H1 (cell line): ENCODE measurements around the gene DNM2. TPM values are rescaled to one million over a fixed set of nuclear protein-coding genes. Genes with fewer than 3 reads are reported as not detected.

Experiments used
- CTCF ChIA-PET: fragments of 300-600 bp; sonication (Branson Sonifier 250); formaldehyde crosslinking; loops from one replicate; lab custom pipeline; 2021; ENCODE audit not compliant: partially characterized antibody; lab: Charles Lee
- POLR2A ChIA-PET: fragments of 300-600 bp; sonication (Branson Sonifier 250); formaldehyde crosslinking; loops from one replicate; lab custom pipeline; 2021; ENCODE audit warnings: inconsistent platforms; ENCODE audit not compliant: partially characterized antibody; lab: Charles Lee
- DNase-seq, 2 experiments: peaks; one replicate each; pipeline versions ENCODE4 v3.0.0 to v3.0.0-alpha.2; 2010 to 2022; ENCODE audit warnings: low spot score in 2 of 2, low read depth in 1 of 2, mixed read lengths in 1 of 2
- FAIRE-seq: peaks from 2 replicates; lab custom pipeline; 2011; peaks lifted over from hg19 to GRCh38; lab: Jason Lieb, UNC
- H2AFZ ChIP-seq: 2 replicates; pipeline ENCODE4 v1.8.1; 2012; ENCODE audit warnings: low read length, inconsistent platforms
- H2AK5ac ChIP-seq: 2 replicates; pipeline ENCODE4 v1.6.1; 2013; ENCODE audit warnings: low read depth, low read length
- H2BK120ac ChIP-seq: replicated peaks from 2 replicates; pipeline ENCODE3; 2013; ENCODE audit warnings: low read depth, low read length, inconsistent platforms
- H2BK12ac ChIP-seq: 2 replicates; pipeline ENCODE4 v1.6.1; 2013; ENCODE audit warnings: low read depth, low read length
- H2BK15ac ChIP-seq: 2 replicates; pipeline ENCODE4 v1.6.1; 2013; ENCODE audit warnings: low read length
- H2BK20ac ChIP-seq: 2 replicates; pipeline ENCODE4 v1.6.1; 2013; ENCODE audit warnings: low read length
- H2BK5ac ChIP-seq: 2 replicates; pipeline ENCODE4 v1.6.1; 2013; ENCODE audit warnings: low read depth, low read length
- H3K14ac ChIP-seq: 2 replicates; pipeline ENCODE4 v1.6.1; 2013; ENCODE audit warnings: inconsistent platforms; ENCODE audit not compliant: insufficient read length
- H3K18ac ChIP-seq: 2 replicates; pipeline ENCODE4 v1.6.1; 2013; ENCODE audit warnings: low read length; ENCODE audit errors: extremely low read depth
- H3K23ac ChIP-seq: 2 replicates; pipeline ENCODE4 v1.6.1; 2013; ENCODE audit warnings: inconsistent platforms; ENCODE audit not compliant: insufficient read length
- H3K23me2 ChIP-seq: 2 replicates; pipeline ENCODE4 v1.6.1; 2013; ENCODE audit warnings: low read depth, low read length
- H3K27ac ChIP-seq: 2 replicates; pipeline ENCODE4 v1.6.1; 2011; ENCODE audit warnings: low read depth, low read length, inconsistent platforms
- H3K27me3 ChIP-seq, 4 experiments: replicated peaks in 1 of 4; 1 replicate in 1 of 4; 2 replicates in 3 of 4; pipeline versions ENCODE4 v1.6.1 to v1.8.1; 2011 to 2013; ENCODE audit warnings: low read length in 3 of 4, mild to moderate bottlenecking in 3 of 4, inconsistent platforms in 2 of 4, mixed read lengths in 2 of 4, moderate library complexity in 1 of 4; ENCODE audit not compliant: control insufficient read depth in 3 of 4, insufficient read depth in 3 of 4; ENCODE audit errors: extremely low read depth in 1 of 4
- H3K36me3 ChIP-seq, 4 experiments: 2 replicates each; pipeline versions ENCODE4 v1.6.1 to v1.8.1; 2011 to 2013; ENCODE audit warnings: mild to moderate bottlenecking in 4 of 4, low read length in 3 of 4, moderate library complexity in 2 of 4, control low read depth in 1 of 4, inconsistent platforms in 1 of 4; ENCODE audit not compliant: insufficient read depth in 4 of 4, control insufficient read depth in 2 of 4
- H3K4ac ChIP-seq: replicated peaks from 2 replicates; pipeline ENCODE3; 2013; ENCODE audit warnings: low read length, low read depth, mixed read lengths, inconsistent platforms; ENCODE audit not compliant: insufficient read length
- H3K4me1 ChIP-seq, 4 experiments: replicated peaks in 1 of 4; 1 replicate in 1 of 4; 2 replicates in 3 of 4; pipeline versions ENCODE4 v1.6.1 to v1.8.1; 2011 to 2013; ENCODE audit warnings: low read length in 3 of 4, inconsistent platforms in 2 of 4, mixed read lengths in 1 of 4; ENCODE audit not compliant: insufficient read depth in 4 of 4, control insufficient read depth in 3 of 4
- H3K4me2 ChIP-seq, 2 experiments: 2 replicates each; pipeline versions ENCODE4 v1.6.1 to v1.8.1; 2011 to 2013; ENCODE audit warnings: low read depth in 2 of 2, low read length in 2 of 2, control low read depth in 1 of 2, inconsistent platforms in 1 of 2, mild to moderate bottlenecking in 1 of 2; ENCODE audit not compliant: insufficient read depth in 1 of 2
- H3K4me3 ChIP-seq, 4 experiments: fragments of 200-600, 300-600 bp in 1 of 4; sonication (generic), shearing (Covaris generic), sonication (Bioruptor Twin) in 1 of 4; 2 replicates each; pipeline versions ENCODE4 v1.5.1 to v1.8.1; 2011 to 2016; ENCODE audit warnings: low read length in 4 of 4, low read depth in 3 of 4, control low read depth in 2 of 4, inconsistent platforms in 2 of 4, mild to moderate bottlenecking in 2 of 4, mixed read lengths in 1 of 4, moderate library complexity in 1 of 4; ENCODE audit not compliant: insufficient read depth in 2 of 4; ENCODE audit errors: extremely low read depth in 1 of 4
- H3K56ac ChIP-seq: replicated peaks from 2 replicates; pipeline ENCODE3; 2013; ENCODE audit warnings: low read depth, mild to moderate bottlenecking, mixed read lengths, low read length, inconsistent platforms; ENCODE audit not compliant: insufficient read length
- H3K79me1 ChIP-seq: 2 replicates; pipeline ENCODE4 v1.6.1; 2013; ENCODE audit warnings: low read depth, low read length, control low read depth
- H3K79me2 ChIP-seq, 2 experiments: 2 replicates each; pipeline versions ENCODE4 v1.6.1 to v1.8.1; 2012 to 2013; ENCODE audit warnings: low read length in 2 of 2, mild to moderate bottlenecking in 2 of 2, inconsistent platforms in 1 of 2; ENCODE audit not compliant: insufficient read depth in 2 of 2, control insufficient read depth in 1 of 2
- H3K9ac ChIP-seq, 4 experiments: replicated peaks in 1 of 4; 1 replicate in 1 of 4; 2 replicates in 3 of 4; pipeline versions ENCODE4 v1.6.1 to v1.8.1; 2011 to 2013; ENCODE audit warnings: low read depth in 3 of 4, low read length in 3 of 4, control low read depth in 2 of 4, mild to moderate bottlenecking in 2 of 4, moderate library complexity in 2 of 4, inconsistent platforms in 1 of 4; ENCODE audit errors: extremely low read depth in 1 of 4
- H3K9me3 ChIP-seq, 2 experiments: 2 replicates each; pipeline versions ENCODE4 v1.6.1 to v1.8.1; 2012 to 2013; ENCODE audit warnings: mild to moderate bottlenecking in 2 of 2, moderate library complexity in 2 of 2, control low read depth in 1 of 2, inconsistent platforms in 1 of 2, low read depth in 1 of 2, low read length in 1 of 2, mixed read lengths in 1 of 2; ENCODE audit not compliant: insufficient read depth in 2 of 2
- H4K20me1 ChIP-seq, 2 experiments: replicated peaks in 1 of 2; 2 replicates each; pipeline versions ENCODE3 to v1.8.1; 2011 to 2013; ENCODE audit warnings: inconsistent platforms in 2 of 2, low read length in 2 of 2, mild to moderate bottlenecking in 1 of 2; ENCODE audit not compliant: insufficient read depth in 2 of 2, control insufficient read depth in 1 of 2
- H4K5ac ChIP-seq: 2 replicates; pipeline ENCODE4 v1.6.1; 2013; ENCODE audit warnings: low read length, low read depth, mixed read lengths, inconsistent platforms; ENCODE audit not compliant: insufficient read length
- H4K8ac ChIP-seq: 2 replicates; pipeline ENCODE4 v1.8.0; 2013; ENCODE audit warnings: mild to moderate bottlenecking, moderate library complexity, low read length, inconsistent platforms; ENCODE audit not compliant: insufficient read depth; ENCODE audit errors: extremely low read depth
- H4K91ac ChIP-seq: replicated peaks from 2 replicates; pipeline ENCODE3; 2013; ENCODE audit warnings: low read length, mixed read lengths, inconsistent platforms; ENCODE audit not compliant: insufficient read length
- ATF3 ChIP-seq: IDR thresholded peaks from 2 replicates; pipeline ENCODE4 v1.6.1; 2011; ENCODE audit warnings: low read depth, mild to moderate bottlenecking, low read length; ENCODE audit not compliant: insufficient read depth
- BACH1 ChIP-seq: IDR thresholded peaks from 2 replicates; pipeline ENCODE4 v1.6.1; 2012; ENCODE audit warnings: low read length, improper control_type of control experiment
- CHD2 ChIP-seq: IDR thresholded peaks from 2 replicates; pipeline ENCODE4 v1.6.1; 2012; ENCODE audit warnings: low read length, improper control_type of control experiment
- E2F6 ChIP-seq: IDR thresholded peaks from 2 replicates; pipeline ENCODE4 v1.6.1; 2012; ENCODE audit warnings: inconsistent platforms
- EZH2 ChIP-seq: fragments of 200-600 bp; sonication (generic); IDR thresholded peaks from 2 replicates; pipeline ENCODE4 v1.7.1; 2012; ENCODE audit warnings: low read depth, mild to moderate bottlenecking, moderate library complexity, low read length, inconsistent platforms; ENCODE audit not compliant: severe bottlenecking
- MAX ChIP-seq: IDR thresholded peaks from 2 replicates; pipeline ENCODE4 v1.6.1; 2012; ENCODE audit warnings: inconsistent platforms
- NANOG ChIP-seq: IDR thresholded peaks from 2 replicates; pipeline ENCODE4 v1.6.1; 2011; ENCODE audit warnings: low read length, low read depth, mild to moderate bottlenecking, inconsistent platforms; ENCODE audit not compliant: insufficient read depth, poor library complexity, severe bottlenecking
- POU5F1 ChIP-seq: IDR thresholded peaks from 2 replicates; pipeline ENCODE4 v1.6.1; 2011; ENCODE audit warnings: low read depth, mild to moderate bottlenecking, low read length, moderate library complexity
- RFX5 ChIP-seq: IDR thresholded peaks from 2 replicates; pipeline ENCODE4 v1.6.1; 2011; ENCODE audit warnings: low read depth, low read length, improper control_type of control experiment, borderline replicate concordance
- SAP30 ChIP-seq: fragments of 300-600 bp; sonication (generic); IDR thresholded peaks from 2 replicates; pipeline ENCODE4 v1.7.1; 2012; ENCODE audit warnings: low read length, moderate library complexity, mild to moderate bottlenecking, inconsistent platforms; ENCODE audit not compliant: insufficient read depth, insufficient replicate concordance
- SIN3A ChIP-seq, 2 experiments: IDR thresholded peaks in 1 of 2; conservative IDR thresholded peaks in 1 of 2; 2 replicates each; pipeline ENCODE4 v1.6.1; 2011 to 2012; ENCODE audit warnings: low read length in 2 of 2, improper control_type of control experiment in 1 of 2, low read depth in 1 of 2, mild to moderate bottlenecking in 1 of 2
- TCF12 ChIP-seq: IDR thresholded peaks from 2 replicates; pipeline ENCODE4 v1.6.1; 2011; ENCODE audit warnings: low read depth, mild to moderate bottlenecking, low read length
- WGBS, 2 experiments: shearing (Covaris generic) in 1 of 2; methylation state at CpG; one replicate each; pipeline versions ENCODE4 v1.1.6 to v1.1.7; 2013 to 2015; ENCODE audit warnings: low lambda C conversion rate in 2 of 2, mixed read lengths in 2 of 2, inconsistent platforms in 1 of 2, low coverage in 1 of 2, missing lambda C conversion rate in 1 of 2; ENCODE audit not compliant: insufficient replicate concordance in 2 of 2, insufficient coverage in 1 of 2, insufficient read length in 1 of 2; ENCODE audit errors: extremely low coverage in 1 of 2, missing lambda C conversion rate in 1 of 2; 5-methylcytosine and 5-hydroxymethylcytosine counted together
- polyA plus RNA-seq, 7 experiments: library from polyadenylated mRNA; depleted of rRNA in 3 of 7; stranded (reverse) in 5 of 7; unstranded in 2 of 7; fragments of >200 nt in 5 of 7; fragments of 200-250 nt in 2 of 7; gene quantifications; 1 replicate in 5 of 7; 2 replicates in 1 of 7; 4 replicates in 1 of 7; pipeline versions ENCODE4 v1.2.1 to v1.2.3, GENCODE V29; 2011 to 2013; ENCODE audit warnings: missing spikeins in 2 of 7, mixed read lengths in 2 of 7
- total RNA-seq: library from RNA; stranded (reverse); fragmentation: NEBNext Ultra II Directional; extraction: Animal tissue kit (Norgen Biotek cat#: 25700); gene quantifications from 2 replicates; pipeline ENCODE4 v1.2.1, GENCODE V29; 2021

The DNM2 gene
- total and polyA plus RNA-seq, 2 of the 8 experiments (the other 6 are each of a cell fraction or from before 2014, with no cell fraction given) = 61.9 to 120 TPM

GRCh38 chr19:10670182-10670581 is 47.7 kb upstream of the DNM2 start:
- no peak overlapping the region for H2BK5ac ChIP-seq
- H3K4me2 ChIP-seq = no peak overlapping the region
- no peak overlapping the region for H2BK120ac ChIP-seq
- no peak overlapping the region for H2AFZ ChIP-seq
- 96% methylated on average over 1 of the region's 1 CpG; no CpG with 5 or more reads in 1 of the 2 experiments for WGBS, 2 experiments
- FAIRE-seq (no peak), DNase-seq (no peak)
- H3K4ac ChIP-seq = no peak overlapping the region
- H3K14ac ChIP-seq = no peak overlapping the region
- no peak overlapping the region for H2BK12ac ChIP-seq
- no peak overlapping the region for H4K91ac ChIP-seq
- peaks cover 15% of the 10 kb centered on the region for H3K79me1 ChIP-seq
- no peaks in the 10 kb centered on the region for H3K23me2 ChIP-seq
- no peak overlapping the region for H2BK20ac ChIP-seq
- H3K27ac ChIP-seq = no peak overlapping the region
- no peaks in the 10 kb centered on the region for H3K27me3 ChIP-seq
- H3K79me2 ChIP-seq = peaks cover 65 to 100% of the 10 kb centered on the region in 2 experiments
- H2AK5ac ChIP-seq = no peak overlapping the region
- H3K4me3 ChIP-seq = no peak overlapping the region
- no peak overlapping the region; a peak in 1 of 7 replicates for H3K9ac ChIP-seq
- no peaks in the 10 kb centered on the region for H3K9me3 ChIP-seq
- no peak overlapping the region for H3K23ac ChIP-seq
- no peak overlapping the region for H2BK15ac ChIP-seq
- H3K56ac ChIP-seq = no peak overlapping the region
- CTCF ChIA-PET = interaction anchor here (1.2 to 2.2 kb wide), 2 partner anchors 17 to 25 kb away, joined by 4 read pairs; no protein-coding TSS in a partner anchor
- H4K20me1 ChIP-seq = peaks cover 50 to 54% of the 10 kb centered on the region in 2 experiments
- H3K4me1 ChIP-seq = peaks cover 0 to 3% (median 0%) of the 10 kb centered on the region in 4 experiments; a peak in 1 of 7 replicates
- no peak overlapping the region for H4K8ac ChIP-seq
- POLR2A ChIA-PET = interaction anchor here (55.9 to 59.0 kb wide), 2 partner anchors 2 to 21 kb away, joined by 1874 read pairs; partner anchors contain the start of genes DNM2, ILF3 and QTRT1
- peaks cover 33 to 71% (median 53%) of the 10 kb centered on the region in 4 experiments for H3K36me3 ChIP-seq
- no peak overlapping the region for H3K18ac ChIP-seq
- H4K5ac ChIP-seq = no peak overlapping the region
- TF ChIP-seq RFX5 (no peak), CHD2 (no peak), ATF3 (no peak), MAX (no peak), SAP30 (no peak), TCF12 (no peak), SIN3A (conservative IDR thresholded peaks at IDR 0.05 in 1 of 2, IDR thresholded peaks at IDR 0.05 in 1 of 2; ENCODE audit: low read depth in 1 of 2, low read length in 2 of 2) (no peak), EZH2 (no peak), NANOG (no peak), E2F6 (no peak), POU5F1 (no peak), BACH1 (no peak)
